ENCODE results near the gene SSMEM1.

GRCh38 chr7:130231792-130232191, 24.1 kb downstream of the SSMEM1 start:
- TF ChIP-seq, protein P1, sequence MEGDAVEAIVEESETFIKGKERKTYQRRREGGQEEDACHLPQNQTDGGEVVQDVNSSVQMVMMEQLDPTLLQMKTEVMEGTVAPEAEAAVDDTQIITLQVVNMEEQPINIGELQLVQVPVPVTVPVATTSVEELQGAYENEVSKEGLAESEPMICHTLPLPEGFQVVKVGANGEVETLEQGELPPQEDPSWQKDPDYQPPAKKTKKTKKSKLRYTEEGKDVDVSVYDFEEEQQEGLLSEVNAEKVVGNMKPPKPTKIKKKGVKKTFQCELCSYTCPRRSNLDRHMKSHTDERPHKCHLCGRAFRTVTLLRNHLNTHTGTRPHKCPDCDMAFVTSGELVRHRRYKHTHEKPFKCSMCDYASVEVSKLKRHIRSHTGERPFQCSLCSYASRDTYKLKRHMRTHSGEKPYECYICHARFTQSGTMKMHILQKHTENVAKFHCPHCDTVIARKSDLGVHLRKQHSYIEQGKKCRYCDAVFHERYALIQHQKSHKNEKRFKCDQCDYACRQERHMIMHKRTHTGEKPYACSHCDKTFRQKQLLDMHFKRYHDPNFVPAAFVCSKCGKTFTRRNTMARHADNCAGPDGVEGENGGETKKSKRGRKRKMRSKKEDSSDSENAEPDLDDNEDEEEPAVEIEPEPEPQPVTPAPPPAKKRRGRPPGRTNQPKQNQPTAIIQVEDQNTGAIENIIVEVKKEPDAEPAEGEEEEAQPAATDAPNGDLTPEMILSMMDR (IDR thresholded peaks at IDR 0.05) = no peak
- TF ChIP-seq EZH2 (IDR thresholded peaks at IDR 0.05; ENCODE audit: borderline replicate concordance, insufficient read depth, low read depth, low read length, poor library complexity, severe bottlenecking) = no peak

Measured in B cell (primary cell).